ENCODE results near the gene LCORL. TPM values are rescaled to one million over a fixed set of nuclear protein-coding genes. Genes with fewer than 3 reads are reported as not detected.
A peak's percentile ranks its signal among the peaks of the same experiment; 100 is the strongest.
"Not testable (repeated sequence)": the region's sequence is repeated elsewhere in the genome, so short reads cannot be mapped to it uniquely, and the experiment has no call there.

Gene LCORL
- total RNA-seq, 6 experiments from 2014 or later = 4.3 to 8.7 (median 6.2) TPM

GRCh38 chr4:17865866-17866363 is 155.6 kb downstream of the LCORL start:
- ATAC-seq (no peak), DNase-seq (no peak)
- TF ChIP-seq CTCF (IDR thresholded peaks at IDR 0.05) = no peak
- no peak for TF ChIP-seq POLR2A (IDR thresholded peaks at IDR 0.05)
- Histone ChIP-seq H3K9me3 (no peaks in the 10 kb centered on the region), H3K27me3 (no peaks in the 10 kb centered on the region), H3K36me3 (no peaks in the 10 kb centered on the region), H3K4me1 (no peaks in the 10 kb centered on the region), H3K4me3 (no peak overlapping the region), H3K27ac (no peak overlapping the region)
- WGBS (ENCODE audit: insufficient coverage, low coverage, low lambda C conversion rate, missing lambda C conversion rate) = 92% methylated on average over 1 of the region's 1 CpG
- intact Hi-C loops (cut with DNase I) = no loop called here

- ATAC-seq; DNase-seq; H3K9me3 ChIP-seq; H3K4me3 ChIP-seq; H3K27me3 ChIP-seq; H3K4me1 ChIP-seq; H3K36me3 ChIP-seq; intact Hi-C loops (cut with DNase I); H3K27ac ChIP-seq: not testable (repeated sequence)
Observed at GRCh38 chr4:17861906-17862305, 159.6 kb downstream of the LCORL start.

GRCh38 chr4:17859793-17860406 is 161.7 kb downstream of the LCORL start:
- TF ChIP-seq POLR2A (IDR thresholded peaks at IDR 0.05) = no peak
- no peak for TF ChIP-seq CTCF (IDR thresholded peaks at IDR 0.05)
- no peaks in the 10 kb centered on the region for H3K36me3 ChIP-seq
- no peaks in the 10 kb centered on the region for H3K9me3 ChIP-seq
- H3K27ac ChIP-seq = peak overlapping the region in 1 of 3 donors; percentile 27
- DNase-seq = no peak
- no peaks in the 10 kb centered on the region for H3K27me3 ChIP-seq
- H3K4me1 ChIP-seq = peaks cover 0 to 4% (median 0%) of the 10 kb centered on the region in 4 donors
- WGBS (ENCODE audit: insufficient coverage, low coverage, low lambda C conversion rate, missing lambda C conversion rate) = 42% methylated on average over 5 of the region's 5 CpGs
- ATAC-seq = peak in 3 of 4 donors; percentile 21 to 73 (median 66)
- H3K4me3 ChIP-seq = no peak overlapping the region
- intact Hi-C loops (cut with DNase I) = no loop called here

- intact Hi-C loops (cut with DNase I) = no loop called here
- H3K27me3 ChIP-seq = no peaks in the 10 kb centered on the region
- no peak for ATAC-seq
- H3K4me1 ChIP-seq = no peaks in the 10 kb centered on the region
- H3K4me3 ChIP-seq = no peak overlapping the region
- DNase-seq = no peak
- 83% methylated on average over 3 of the region's 3 CpGs for WGBS (ENCODE audit: insufficient coverage, low coverage, low lambda C conversion rate, missing lambda C conversion rate)
- H3K9me3 ChIP-seq = no peaks in the 10 kb centered on the region
- no peak overlapping the region for H3K27ac ChIP-seq
- no peaks in the 10 kb centered on the region for H3K36me3 ChIP-seq
- TF ChIP-seq CTCF (IDR thresholded peaks at IDR 0.05) (no peak), POLR2A (IDR thresholded peaks at IDR 0.05) (no peak)
Observed at GRCh38 chr4:17854036-17854435, 167.5 kb downstream of the LCORL start.

GRCh38 chr4:17851959-17852358 is 169.6 kb downstream of the LCORL start:
- ATAC-seq = no peak
- no peaks in the 10 kb centered on the region for H3K9me3 ChIP-seq
- no peak overlapping the region for H3K27ac ChIP-seq
- TF ChIP-seq CTCF (IDR thresholded peaks at IDR 0.05) (no peak), POLR2A (IDR thresholded peaks at IDR 0.05) (no peak)
- H3K4me1 ChIP-seq = no peaks in the 10 kb centered on the region
- intact Hi-C loops (cut with DNase I) = no loop called here
- H3K27me3 ChIP-seq = no peaks in the 10 kb centered on the region
- DNase-seq = no peak
- H3K36me3 ChIP-seq = no peaks in the 10 kb centered on the region
- H3K4me3 ChIP-seq = no peak overlapping the region

GRCh38 chr4:17850295-17850694 is 171.3 kb downstream of the LCORL start:
- H3K36me3 ChIP-seq; ATAC-seq; DNase-seq; H3K27ac ChIP-seq; H3K4me1 ChIP-seq; H3K9me3 ChIP-seq; intact Hi-C loops (cut with DNase I); H3K27me3 ChIP-seq; H3K4me3 ChIP-seq: not testable (repeated sequence)
- WGBS (ENCODE audit: insufficient coverage, low coverage, low lambda C conversion rate, missing lambda C conversion rate) = no CpG with 5 or more reads among the region's 1 CpG
